NCI-H1048 (cell line): ENCODE data around the gene DNPEP.
A peak's percentile ranks its signal among the peaks of the same experiment; 100 is the strongest.

Source experiments
- DNase-seq: peaks from one replicate; lab custom pipeline; 2025; lab: John Stamatoyannopoulos, UW

Gene DNPEP

DNA sequence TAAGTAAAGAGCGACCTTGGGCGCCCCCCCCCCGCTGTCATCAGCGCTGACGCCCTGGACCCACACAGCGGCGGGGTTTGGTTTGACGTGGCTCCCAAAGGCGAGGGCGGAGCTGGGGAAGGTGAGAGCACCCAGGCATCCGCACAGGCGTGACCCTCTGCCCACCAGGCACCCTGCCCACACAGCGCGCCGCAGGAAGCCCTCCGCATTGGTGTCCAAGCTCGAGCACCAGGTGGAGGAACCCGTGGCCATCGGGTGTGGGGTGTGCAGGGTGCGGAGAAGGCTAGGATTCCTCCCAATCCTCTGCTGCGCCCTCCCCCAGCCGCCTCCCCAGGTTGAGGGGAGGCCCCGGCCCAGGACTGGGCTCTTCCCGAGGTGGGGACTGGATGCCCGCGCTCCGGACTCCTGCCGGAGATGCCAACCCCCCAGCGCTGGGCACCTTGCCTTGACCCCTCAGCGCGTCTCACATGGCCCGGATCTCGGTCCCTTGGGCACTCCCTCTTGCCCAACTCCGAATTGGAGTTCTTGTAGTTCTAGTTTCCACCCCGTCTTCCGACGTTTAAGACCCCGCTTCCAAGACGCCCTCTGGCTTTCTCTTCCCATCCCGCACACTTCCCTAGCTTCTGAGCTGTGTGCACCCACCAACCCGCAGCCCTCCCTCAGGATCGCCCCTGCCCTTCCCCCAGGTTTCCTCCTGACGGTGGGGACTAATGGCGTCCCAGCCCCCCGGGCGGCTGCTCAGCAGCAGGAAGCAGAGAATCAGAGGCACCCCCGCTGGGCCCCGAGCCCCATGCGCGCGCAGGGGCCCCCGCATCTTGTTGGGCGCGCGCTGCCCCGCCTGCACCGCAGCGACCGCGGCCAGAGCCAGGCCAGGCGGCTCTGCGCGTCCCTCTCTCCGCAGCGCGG lies 29.3 kb downstream of the DNPEP start:
- DNase-seq, result no peak

GRCh38 chr2:219356834-219357233 lies 30.9 kb downstream of the DNPEP start:
- DNase-seq, result no peak

GRCh38 chr2:219354582-219354981 lies 33.1 kb downstream of the DNPEP start:
- DNase-seq, result no peak

DNA sequence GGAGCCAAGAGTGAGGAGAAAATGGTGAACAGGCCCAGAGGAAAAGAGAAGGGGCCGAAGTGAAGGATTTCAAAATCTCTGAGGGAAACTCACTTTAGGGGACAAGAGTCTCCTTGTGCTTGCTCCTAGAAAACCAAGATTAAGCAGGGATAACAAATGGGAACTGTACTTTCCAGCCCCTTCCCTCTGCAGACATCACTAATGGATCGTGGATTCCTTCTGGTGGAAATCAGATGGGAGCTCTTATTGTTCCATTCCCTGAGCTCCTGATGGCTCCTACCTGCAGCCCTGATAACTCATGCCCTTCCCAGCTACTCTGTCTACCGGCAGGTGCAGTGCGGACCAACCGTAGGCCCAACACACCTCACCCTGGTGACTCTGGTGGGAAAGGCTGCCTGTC lies 34.6 kb downstream of the DNPEP start:
- DNase-seq, result no peak

DNA sequence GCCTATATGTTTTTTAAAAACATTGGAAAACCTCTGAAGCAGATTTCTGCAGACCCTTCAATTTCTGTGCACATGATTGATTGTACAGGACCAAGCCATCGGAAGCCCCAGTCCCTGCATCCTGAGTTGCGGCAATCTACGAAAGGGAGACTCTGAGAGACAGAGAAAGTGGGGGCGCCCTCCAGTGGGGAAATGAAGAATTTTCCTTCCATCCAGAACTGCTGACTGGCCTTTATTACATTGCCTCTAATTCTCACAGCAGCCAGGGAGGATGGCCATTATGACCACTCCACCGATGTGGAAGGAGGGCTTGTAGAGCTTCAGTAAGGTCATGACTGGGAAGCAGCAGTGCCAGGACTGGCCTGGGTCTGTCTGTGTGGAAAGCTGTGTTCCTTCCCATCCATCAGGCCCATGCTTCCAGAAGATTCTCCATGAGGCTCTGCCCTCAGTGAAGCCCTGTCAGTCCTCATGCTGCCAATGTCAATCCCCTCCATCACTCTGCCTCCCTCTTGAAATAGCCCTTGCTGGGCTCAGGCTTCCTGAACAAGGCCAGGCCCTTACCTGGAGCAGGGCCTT lies 35.2 kb downstream of the DNPEP start:
- no peak for DNase-seq

DNA sequence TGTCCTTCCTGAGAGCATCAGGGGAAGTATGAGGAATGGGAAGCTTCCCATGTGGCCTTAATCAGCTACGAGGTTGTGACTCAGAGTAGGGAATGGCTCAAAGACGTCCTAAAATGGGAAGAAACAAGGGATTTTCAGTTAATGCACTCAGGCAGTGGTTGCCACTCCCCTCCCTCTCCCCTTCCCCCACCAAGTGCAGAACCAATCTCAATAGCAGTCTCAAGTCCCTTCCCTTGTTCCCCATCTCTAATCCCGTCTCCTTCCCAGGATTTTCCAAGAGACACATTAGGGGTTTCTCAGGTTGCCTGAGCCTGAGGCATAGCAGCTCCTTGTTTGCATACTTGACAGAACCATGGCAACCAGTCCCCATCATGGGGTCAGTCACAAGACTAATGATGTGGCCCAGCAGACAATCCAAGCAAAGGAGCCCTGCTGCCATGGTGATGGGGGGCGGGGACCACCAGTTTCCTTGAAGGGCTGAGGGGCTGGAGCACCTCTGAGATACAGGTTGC lies 36.9 kb downstream of the DNPEP start:
- no peak for DNase-seq

- no peak for DNase-seq
Observed at GRCh38 chr2:219350215-219350614, 37.5 kb downstream of the DNPEP start.

GRCh38 chr2:219344751-219345430 lies 42.8 kb downstream of the DNPEP start:
- DNase-seq, result no peak

- DNase-seq, result peak; percentile 5
Observed at GRCh38 chr2:219335373-219335786, 52.3 kb downstream of the DNPEP start.

DNA sequence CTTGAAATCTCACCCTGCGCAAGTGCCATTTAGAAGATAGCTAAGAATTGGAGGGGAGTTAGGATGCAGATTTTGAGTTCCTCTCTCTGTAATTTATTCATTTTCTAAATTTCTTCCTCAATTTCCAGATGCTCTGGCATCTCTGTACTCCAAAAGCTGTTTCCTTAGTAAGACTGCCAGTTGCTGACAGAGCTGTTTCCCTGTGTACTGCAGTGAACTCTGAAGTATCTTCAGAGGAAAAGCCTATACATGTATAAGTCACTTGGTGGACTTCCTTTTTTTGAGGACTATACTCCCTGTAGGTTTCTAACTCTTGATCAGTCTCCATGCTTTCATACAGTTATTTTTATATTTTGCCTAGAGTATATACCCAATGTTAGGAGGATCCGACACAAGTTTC lies 53.6 kb downstream of the DNPEP start:
- DNase-seq, result no peak

GRCh38 chr2:219332542-219332941 lies 55.2 kb downstream of the DNPEP start, which contains the start of gene RESP18:
RESP18 (minus strand) TSS chr2:219332744.
- DNase-seq, result no peak

DNA sequence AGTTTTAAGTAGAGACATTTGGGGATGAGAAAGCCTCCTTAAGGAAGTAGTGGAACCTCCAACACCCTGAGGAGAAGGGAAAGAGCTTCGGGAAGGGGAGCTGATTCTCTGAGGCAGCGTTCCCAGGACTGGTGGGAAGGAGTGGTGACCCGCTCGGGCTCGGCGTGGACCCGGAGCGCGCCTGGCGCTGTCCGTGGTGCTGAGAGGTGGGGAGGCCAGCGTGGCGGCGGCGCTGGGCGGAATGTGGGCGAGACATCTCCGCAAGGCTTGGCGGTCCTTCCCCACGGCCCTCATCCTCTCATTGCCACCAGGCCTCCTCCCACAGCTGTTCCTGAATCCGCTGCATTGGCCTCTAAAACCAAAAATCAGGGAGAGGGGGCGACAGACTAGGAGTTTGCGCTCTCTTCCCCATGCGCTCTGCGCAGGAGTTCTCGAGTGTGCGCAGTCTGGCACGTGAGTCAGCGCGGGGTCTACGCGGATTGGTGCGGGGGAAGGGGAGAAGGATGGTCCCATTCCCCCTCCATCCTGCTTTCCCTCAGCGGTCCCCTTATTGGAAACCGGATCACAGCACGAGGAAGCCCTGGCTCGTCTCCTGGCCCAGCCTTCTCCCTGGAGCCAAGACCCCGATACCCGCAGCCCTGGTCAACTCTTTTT lies 56.0 kb downstream of the DNPEP start:
- DNase-seq, result no peak

- DNase-seq, result no peak
Observed at GRCh38 chr2:219327719-219328118, 60.0 kb downstream of the DNPEP start.

GRCh38 chr2:219325657-219326315 lies 61.9 kb downstream of the DNPEP start:
- DNase-seq, result no peak

- DNase-seq, result no peak
Observed at GRCh38 chr2:219325136-219325535, 62.6 kb downstream of the DNPEP start.

DNA sequence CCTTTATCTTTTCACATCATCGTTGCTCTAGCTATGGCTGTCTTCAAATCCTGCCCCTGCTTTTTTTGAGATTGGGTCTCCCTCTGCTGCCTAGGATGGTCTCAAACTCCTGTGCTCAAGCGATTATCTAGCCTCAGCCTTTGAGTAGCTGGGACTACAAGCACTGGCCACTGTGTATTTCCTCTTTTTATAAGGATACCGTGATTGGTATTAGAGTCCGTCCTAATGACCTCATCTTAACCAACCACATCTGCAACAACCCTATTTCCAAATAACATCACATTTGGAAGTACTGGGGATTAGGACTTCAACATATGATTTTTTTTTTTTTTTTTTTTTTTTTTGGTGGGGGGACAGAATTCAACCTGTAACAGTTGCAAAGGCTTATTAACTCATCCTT lies 64.3 kb downstream of the DNPEP start:
- DNase-seq, result no peak
